ENCODE measurements around the gene SCFD2. TPM values are rescaled to one million over a fixed set of nuclear protein-coding genes. Genes with fewer than 3 reads are reported as not detected.

SCFD2 gene
- polyA plus RNA-seq, 1 donor from 2014 or later = 17.2 TPM

DNA sequence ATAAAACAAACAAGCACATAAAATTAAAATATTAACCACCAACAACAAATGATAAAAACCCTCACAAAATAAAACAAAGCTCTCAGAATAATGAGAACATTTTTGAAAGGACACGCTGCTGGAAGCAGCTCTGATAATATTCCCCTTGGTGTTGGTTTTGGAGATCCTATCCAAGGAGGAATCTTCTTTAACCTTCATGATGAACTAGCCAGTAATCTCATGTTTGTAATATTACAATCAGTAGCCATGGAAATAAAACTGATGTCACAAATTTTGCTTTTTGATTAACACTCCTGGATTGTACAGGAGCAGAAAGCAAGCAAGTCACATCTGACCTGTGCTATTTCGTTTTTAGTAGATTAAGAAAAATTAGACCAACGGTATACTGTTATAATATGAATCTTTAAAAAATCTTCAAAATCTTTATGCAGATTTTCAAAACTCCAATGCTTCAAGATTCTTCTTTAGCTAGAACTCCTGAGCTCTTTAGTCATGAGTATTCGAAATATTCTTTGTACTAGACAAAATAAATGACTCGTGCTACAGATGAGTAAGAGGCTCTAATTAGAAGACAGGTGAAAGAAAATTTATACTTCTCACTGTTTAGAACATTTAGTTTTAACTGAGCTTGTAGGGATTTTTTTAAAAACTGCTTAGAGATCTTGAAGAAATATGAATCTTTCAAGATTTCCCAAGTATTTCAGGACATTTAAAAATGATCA is 349.6 kb downstream of the SCFD2 start:
- Mint-ChIP-seq H3K9me3 (no peaks in the 10 kb centered on the region), H3K4me3 (no peak overlapping the region), H3K27me3 (no peaks in the 10 kb centered on the region), H3K36me3 (no peaks in the 10 kb centered on the region), H3K27ac (no peak overlapping the region), H3K4me1 (peaks cover 8 to 12% (median 10%) of the 10 kb centered on the region in 3 donors)

DNA sequence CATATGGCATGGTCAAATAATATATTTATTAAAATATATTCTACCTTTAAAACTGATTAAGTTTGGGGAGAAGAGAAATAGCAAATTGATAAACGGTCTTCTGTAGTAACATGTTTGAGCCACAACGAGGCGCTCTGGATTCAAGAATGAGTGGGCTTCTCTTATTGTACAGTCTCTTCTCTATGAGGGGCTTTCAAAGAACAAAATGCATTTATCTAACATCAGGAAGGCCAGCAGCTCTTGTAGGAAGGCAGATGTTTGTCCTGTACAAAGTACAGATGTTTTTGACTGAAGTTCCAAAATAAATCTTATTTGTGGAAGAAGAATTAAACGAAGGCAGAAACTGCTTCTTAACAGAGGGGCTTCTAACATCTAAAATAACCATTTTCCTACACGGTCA is 350.2 kb downstream of the SCFD2 start:
- no peak overlapping the region for H3K27ac Mint-ChIP-seq
- no peaks in the 10 kb centered on the region for H3K27me3 Mint-ChIP-seq
- peaks cover 8 to 12% (median 10%) of the 10 kb centered on the region in 3 donors for H3K4me1 Mint-ChIP-seq
- no peaks in the 10 kb centered on the region for H3K9me3 Mint-ChIP-seq
- peaks cover 2% of the 10 kb centered on the region for H3K36me3 Mint-ChIP-seq
- H3K4me3 Mint-ChIP-seq = no peak overlapping the region

GRCh38 chr4:53014881-53015280 is 351.0 kb downstream of the SCFD2 start:
- Mint-ChIP-seq H3K4me3 (no peak overlapping the region), H3K36me3 (peaks cover 2% of the 10 kb centered on the region), H3K4me1 (peaks cover 8 to 12% (median 10%) of the 10 kb centered on the region in 3 donors), H3K9me3 (no peaks in the 10 kb centered on the region), H3K27ac (no peak overlapping the region), H3K27me3 (no peaks in the 10 kb centered on the region)

- no peaks in the 10 kb centered on the region for H3K27me3 Mint-ChIP-seq
- no peaks in the 10 kb centered on the region for H3K9me3 Mint-ChIP-seq
- H3K36me3 Mint-ChIP-seq = peaks cover 2% of the 10 kb centered on the region
- peak overlapping the region in 1 of 3 donors; percentile 41 for H3K27ac Mint-ChIP-seq
- H3K4me1 Mint-ChIP-seq = peaks cover 9 to 13% (median 12%) of the 10 kb centered on the region in 3 donors
- no peak overlapping the region for H3K4me3 Mint-ChIP-seq
Measured at GRCh38 chr4:53013873-53014775, 351.7 kb downstream of the SCFD2 start.

- Mint-ChIP-seq H3K9me3 (no peaks in the 10 kb centered on the region), H3K4me1 (peaks cover 9 to 14% (median 13%) of the 10 kb centered on the region in 3 donors), H3K27me3 (no peaks in the 10 kb centered on the region), H3K27ac (no peak overlapping the region), H3K36me3 (peaks cover 3% of the 10 kb centered on the region), H3K4me3 (peak overlapping the region in 2 of 4 donors; percentile 43 to 78)
Measured at GRCh38 chr4:53012738-53013137, 353.1 kb downstream of the SCFD2 start.

DNA sequence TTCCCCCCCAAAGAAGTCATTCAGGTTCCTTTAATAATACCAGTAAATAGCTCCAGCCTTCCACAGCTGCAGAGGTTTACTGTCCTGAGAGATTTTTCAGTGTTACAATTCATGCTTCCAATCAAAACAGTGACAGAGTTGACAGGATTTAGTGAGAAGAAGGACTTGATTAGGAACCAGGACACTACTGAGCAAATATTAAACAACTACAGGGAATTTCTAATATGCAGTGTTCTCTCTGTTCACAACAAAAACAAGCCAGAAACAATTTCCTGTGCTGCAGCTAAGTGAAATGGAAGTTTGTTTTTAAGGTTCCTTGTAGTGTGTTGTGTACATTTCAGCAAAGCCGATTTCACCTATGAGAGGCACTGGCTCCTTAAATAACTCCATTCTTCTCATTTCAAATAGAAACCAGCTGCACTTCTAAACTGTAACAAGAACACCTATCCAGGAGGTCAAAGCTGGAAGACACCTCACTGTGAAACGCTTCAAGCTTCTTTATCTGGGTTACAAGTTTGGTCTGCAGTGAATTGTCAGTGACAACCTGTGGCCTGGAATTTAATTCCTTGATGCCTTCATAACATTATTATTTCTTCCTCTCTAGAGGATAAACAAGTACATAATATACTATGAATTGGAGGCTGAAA is 354.5 kb downstream of the SCFD2 start:
- no peak overlapping the region for H3K4me3 Mint-ChIP-seq

DNA sequence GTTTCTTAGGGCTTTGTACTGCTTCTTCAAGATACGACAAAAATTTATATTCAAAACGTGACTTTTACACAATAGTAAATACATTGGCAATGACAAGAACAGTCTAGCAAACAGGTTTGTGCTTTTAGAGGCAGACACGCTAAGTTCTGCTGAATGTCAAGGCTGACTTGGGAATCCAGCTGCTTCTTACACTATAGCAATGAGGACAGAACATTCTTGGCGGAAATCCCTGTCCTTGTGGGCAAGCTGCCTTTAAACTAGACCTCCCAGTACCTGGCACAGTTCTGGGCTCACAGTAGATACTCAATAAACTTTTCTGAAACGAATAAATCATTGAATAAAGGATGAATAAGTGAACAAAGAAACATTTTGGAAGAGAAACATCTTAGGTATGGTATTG is 355.5 kb downstream of the SCFD2 start:
- Mint-ChIP-seq H3K27ac (no peak overlapping the region), H3K36me3 (peaks cover 3% of the 10 kb centered on the region), H3K27me3 (no peaks in the 10 kb centered on the region), H3K4me1 (peaks cover 9 to 15% (median 13%) of the 10 kb centered on the region in 3 donors), H3K4me3 (no peak overlapping the region), H3K9me3 (no peaks in the 10 kb centered on the region)

More for the DNA sequence above, 354.5 kb downstream of the SCFD2 start:
- H3K27ac Mint-ChIP-seq = no peak overlapping the region
- H3K9me3 Mint-ChIP-seq = no peaks in the 10 kb centered on the region
- peaks cover 9 to 15% (median 13%) of the 10 kb centered on the region in 3 donors for H3K4me1 Mint-ChIP-seq
- H3K27me3 Mint-ChIP-seq = no peaks in the 10 kb centered on the region
- H3K36me3 Mint-ChIP-seq = peaks cover 3% of the 10 kb centered on the region

DNA sequence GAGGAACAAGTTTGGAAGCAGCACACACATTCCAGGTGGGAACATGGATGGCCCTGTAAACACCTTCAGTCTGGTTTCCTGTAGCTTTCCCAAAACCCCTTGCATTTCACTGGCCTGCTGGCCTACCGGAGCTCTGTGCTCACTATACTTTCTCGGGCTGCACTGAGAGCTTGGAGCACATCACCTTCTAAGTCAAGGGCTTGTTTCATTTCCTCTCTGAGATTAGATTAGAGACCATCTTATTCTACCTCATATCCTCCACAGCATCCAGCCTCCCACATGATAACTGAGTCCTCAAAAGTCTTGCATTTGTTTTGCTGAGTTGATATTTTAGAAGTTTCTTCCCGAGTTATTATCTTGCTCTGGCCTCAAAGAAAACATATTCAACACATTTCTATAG is 356.0 kb downstream of the SCFD2 start:
- Mint-ChIP-seq H3K4me3 (no peak overlapping the region), H3K36me3 (peaks cover 3% of the 10 kb centered on the region), H3K27ac (no peak overlapping the region), H3K4me1 (peaks cover 9 to 15% (median 13%) of the 10 kb centered on the region in 3 donors), H3K27me3 (no peaks in the 10 kb centered on the region), H3K9me3 (no peaks in the 10 kb centered on the region)

DNA sequence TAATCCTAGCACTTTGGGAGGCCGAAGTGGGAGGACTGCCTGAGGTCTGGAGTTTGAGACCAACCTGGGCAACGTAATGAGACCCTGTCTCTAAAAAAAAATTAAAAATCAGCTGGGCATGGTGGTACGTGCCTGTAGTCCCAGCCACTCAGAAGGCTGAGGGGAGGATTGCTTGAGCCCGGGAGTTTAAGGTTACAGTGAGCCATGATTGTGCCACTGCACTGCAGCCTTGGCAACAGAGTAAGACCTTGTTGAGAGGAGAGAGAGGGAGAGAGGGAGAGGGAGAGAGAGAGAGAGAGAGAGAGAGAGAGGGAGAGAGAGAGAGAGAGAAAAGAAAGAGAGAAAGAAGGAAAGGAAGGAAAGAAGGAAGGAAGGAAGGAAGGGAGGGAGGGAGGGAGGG is 358.8 kb downstream of the SCFD2 start:
- no peak overlapping the region for H3K4me3 Mint-ChIP-seq
- no peaks in the 10 kb centered on the region for H3K9me3 Mint-ChIP-seq
- H3K4me1 Mint-ChIP-seq = peaks cover 3 to 5% (median 3%) of the 10 kb centered on the region in 3 donors
- H3K27me3 Mint-ChIP-seq = no peaks in the 10 kb centered on the region
- peaks cover 3% of the 10 kb centered on the region for H3K36me3 Mint-ChIP-seq
- no peak overlapping the region for H3K27ac Mint-ChIP-seq

GRCh38 chr4:53005808-53006207 is 360.1 kb downstream of the SCFD2 start:
- Mint-ChIP-seq H3K4me1 (peaks cover 3 to 5% (median 3%) of the 10 kb centered on the region in 3 donors), H3K9me3 (no peaks in the 10 kb centered on the region), H3K4me3 (no peak overlapping the region), H3K36me3 (peaks cover 1% of the 10 kb centered on the region), H3K27me3 (no peaks in the 10 kb centered on the region), H3K27ac (no peak overlapping the region)

GRCh38 chr4:53005149-53005546 is 360.7 kb downstream of the SCFD2 start:
- Mint-ChIP-seq H3K4me3 (peak overlapping the region in 1 of 4 donors; percentile 25), H3K36me3 (peaks cover 1% of the 10 kb centered on the region), H3K4me1 (peaks cover 3 to 5% (median 3%) of the 10 kb centered on the region in 3 donors), H3K9me3 (no peaks in the 10 kb centered on the region), H3K27me3 (no peaks in the 10 kb centered on the region), H3K27ac (no peak overlapping the region)

DNA sequence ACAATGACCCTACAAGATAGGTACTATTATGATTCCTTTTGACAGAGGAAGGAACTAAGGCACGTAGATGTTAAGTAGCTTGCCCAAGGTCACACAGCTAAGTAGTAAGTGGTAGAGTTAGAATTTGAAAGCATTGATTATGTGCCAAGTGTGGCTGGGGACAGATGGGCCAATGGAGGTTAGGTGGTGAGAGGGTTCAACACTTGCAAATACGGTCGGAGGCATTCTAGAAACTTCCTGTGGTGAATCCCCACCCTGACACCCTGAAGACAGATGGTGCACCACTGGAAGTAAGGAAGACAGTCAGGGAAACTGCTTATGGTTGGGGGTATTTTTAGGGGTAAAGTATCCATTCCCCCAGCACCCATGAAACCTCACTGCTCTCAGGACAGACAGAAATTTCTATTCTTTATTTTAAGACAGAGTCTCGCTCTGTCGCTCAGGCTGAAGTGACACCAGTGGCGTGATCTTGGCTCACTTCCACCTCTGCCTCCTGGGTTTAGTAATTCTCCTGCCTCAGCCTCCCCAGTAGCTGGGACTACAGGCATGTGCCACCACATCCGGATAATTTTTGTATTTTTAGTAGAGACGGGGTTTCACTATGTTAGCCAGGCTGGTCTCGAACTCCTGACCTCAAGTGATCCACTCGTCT is 361.2 kb downstream of the SCFD2 start:
- H3K27ac Mint-ChIP-seq = no peak overlapping the region
- H3K4me1 Mint-ChIP-seq = peaks cover under 1 to 4% (median 3%) of the 10 kb centered on the region in 3 donors

GRCh38 chr4:53003959-53004358 is 361.9 kb downstream of the SCFD2 start:
- H3K4me1 Mint-ChIP-seq = peaks cover 0 to 4% (median 3%) of the 10 kb centered on the region in 3 donors
- H3K9me3 Mint-ChIP-seq = no peaks in the 10 kb centered on the region
- H3K4me3 Mint-ChIP-seq = no peak overlapping the region
- H3K27ac Mint-ChIP-seq = no peak overlapping the region
- peaks cover 1% of the 10 kb centered on the region for H3K36me3 Mint-ChIP-seq
- no peaks in the 10 kb centered on the region for H3K27me3 Mint-ChIP-seq

More for the DNA sequence above, 361.2 kb downstream of the SCFD2 start:
- H3K36me3 Mint-ChIP-seq = peaks cover 1% of the 10 kb centered on the region
- peak overlapping the region in 1 of 4 donors; percentile 25 for H3K4me3 Mint-ChIP-seq
- no peaks in the 10 kb centered on the region for H3K27me3 Mint-ChIP-seq
- no peaks in the 10 kb centered on the region for H3K9me3 Mint-ChIP-seq

- Mint-ChIP-seq H3K4me3 (no peak overlapping the region), H3K27me3 (no peaks in the 10 kb centered on the region), H3K36me3 (peaks cover 3% of the 10 kb centered on the region), H3K4me1 (peaks cover 0 to 4% (median 0%) of the 10 kb centered on the region in 3 donors), H3K9me3 (no peaks in the 10 kb centered on the region), H3K27ac (no peak overlapping the region)
Measured at GRCh38 chr4:53000560-53000959, 365.3 kb downstream of the SCFD2 start.
